ENCODE measurements around the gene CDH2. TPM values are rescaled to one million over a fixed set of nuclear protein-coding genes. Genes with fewer than 3 reads are reported as not detected.

The CDH2 gene
- total and polyA plus RNA-seq, 4 donors: 0.14 to 5.0 (median 0.87) TPM

DNA sequence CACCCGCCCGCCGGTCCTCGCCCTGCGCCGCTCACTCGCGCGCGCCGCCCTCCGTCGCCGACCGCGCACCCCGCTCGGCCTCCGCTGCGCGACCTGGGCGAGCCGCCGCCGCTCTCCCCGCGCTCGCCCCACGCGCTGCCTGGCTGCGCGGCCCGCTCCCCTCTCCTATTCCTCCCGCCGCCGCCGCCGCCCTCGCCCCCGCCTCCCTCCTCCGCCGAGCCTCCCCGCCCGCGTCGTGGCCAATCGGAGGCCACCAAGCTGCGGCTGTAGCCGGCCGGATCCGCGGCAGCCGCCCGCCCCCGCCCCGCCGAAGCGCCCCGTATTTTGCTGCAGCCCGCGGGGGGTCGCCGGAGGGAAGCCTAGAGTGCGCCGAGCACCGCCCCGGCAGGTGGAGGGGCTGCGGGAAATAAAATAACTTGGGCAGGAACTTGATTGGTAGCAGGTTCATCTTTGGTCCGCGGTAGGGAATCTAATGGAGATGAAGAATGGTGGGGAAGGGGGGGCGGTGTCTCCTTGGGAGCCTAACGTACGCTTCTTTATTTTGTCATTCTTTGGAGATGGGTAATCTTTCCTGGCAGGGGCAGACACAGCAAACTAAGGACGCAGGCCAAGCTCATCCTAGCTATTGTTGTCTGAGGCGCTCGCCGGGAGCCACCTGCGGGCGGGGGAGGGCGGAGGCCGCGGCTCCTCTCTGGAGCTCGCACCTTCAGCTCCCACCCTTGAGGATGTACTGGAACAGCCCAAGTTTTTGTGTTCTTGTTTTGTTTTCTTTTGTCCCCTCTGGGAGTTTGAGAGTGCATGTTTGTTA, 1.1 kb upstream of the CDH2 start:
- Histone ChIP-seq H3K36me3 (ENCODE audit: control insufficient read depth in 4 of 4, insufficient read depth in 4 of 4, low read length in 4 of 4) (no peaks in the 10 kb centered on the region), H3K9ac (ENCODE audit: insufficient read depth in 1 of 2, low read length in 2 of 2) (no peak overlapping the region), H3K9me3 (ENCODE audit: control insufficient read depth in 4 of 4, insufficient read depth in 3 of 4, low read length in 3 of 4) (peaks cover 0 to 7% (median 0%) of the 10 kb centered on the region in 4 donors), H3K4me1 (ENCODE audit: control insufficient read depth in 5 of 5, insufficient read depth in 5 of 5, low read length in 5 of 5) (peaks cover 0 to 23% (median 3%) of the 10 kb centered on the region in 5 donors), H3K27ac (ENCODE audit: low read depth in 1 of 2, low read length in 1 of 2) (peak overlapping the region in 1 of 2 donors; percentile 97), H3K4me3 (peak overlapping the region; percentile 32), H3K27me3 (ENCODE audit: control insufficient read depth in 3 of 3, insufficient read depth in 3 of 3, low read length in 2 of 3) (peaks cover 6 to 71% (median 48%) of the 10 kb centered on the region in 3 donors)
- WGBS, 2 donors: 1 to 2% methylated on average over 68 to 82 of the region's 83 CpGs
- peak; percentile 42 for ATAC-seq (ENCODE audit: insufficient read depth, low FRiP score)
- TF ChIP-seq, protein P1, sequence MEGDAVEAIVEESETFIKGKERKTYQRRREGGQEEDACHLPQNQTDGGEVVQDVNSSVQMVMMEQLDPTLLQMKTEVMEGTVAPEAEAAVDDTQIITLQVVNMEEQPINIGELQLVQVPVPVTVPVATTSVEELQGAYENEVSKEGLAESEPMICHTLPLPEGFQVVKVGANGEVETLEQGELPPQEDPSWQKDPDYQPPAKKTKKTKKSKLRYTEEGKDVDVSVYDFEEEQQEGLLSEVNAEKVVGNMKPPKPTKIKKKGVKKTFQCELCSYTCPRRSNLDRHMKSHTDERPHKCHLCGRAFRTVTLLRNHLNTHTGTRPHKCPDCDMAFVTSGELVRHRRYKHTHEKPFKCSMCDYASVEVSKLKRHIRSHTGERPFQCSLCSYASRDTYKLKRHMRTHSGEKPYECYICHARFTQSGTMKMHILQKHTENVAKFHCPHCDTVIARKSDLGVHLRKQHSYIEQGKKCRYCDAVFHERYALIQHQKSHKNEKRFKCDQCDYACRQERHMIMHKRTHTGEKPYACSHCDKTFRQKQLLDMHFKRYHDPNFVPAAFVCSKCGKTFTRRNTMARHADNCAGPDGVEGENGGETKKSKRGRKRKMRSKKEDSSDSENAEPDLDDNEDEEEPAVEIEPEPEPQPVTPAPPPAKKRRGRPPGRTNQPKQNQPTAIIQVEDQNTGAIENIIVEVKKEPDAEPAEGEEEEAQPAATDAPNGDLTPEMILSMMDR (IDR thresholded peaks at IDR 0.05; ENCODE audit: control extremely low read depth, extremely low read depth): no peak
- peak; percentile 48 to 68 (median 51) for DNase-seq

DNA sequence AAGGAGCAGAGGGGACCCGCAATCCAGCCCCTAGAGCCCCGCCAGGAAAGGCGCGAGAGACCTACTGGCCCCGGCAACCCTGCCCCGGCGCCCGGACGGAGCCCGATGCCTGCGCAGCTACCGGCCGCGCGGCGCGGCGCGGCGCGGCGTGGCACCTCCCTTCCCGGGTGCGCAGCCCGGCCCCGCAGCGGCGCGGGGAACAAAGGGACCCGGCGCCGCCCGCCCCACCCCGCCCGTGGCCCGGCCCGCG, 307 bp downstream of the CDH2 start:
- Histone ChIP-seq H3K36me3 (ENCODE audit: control insufficient read depth in 4 of 4, insufficient read depth in 4 of 4, low read length in 4 of 4) (no peaks in the 10 kb centered on the region), H3K9me3 (ENCODE audit: control insufficient read depth in 4 of 4, insufficient read depth in 3 of 4, low read length in 3 of 4) (peaks cover 0 to 7% (median 0%) of the 10 kb centered on the region in 4 donors), H3K27me3 (ENCODE audit: control insufficient read depth in 3 of 3, insufficient read depth in 3 of 3, low read length in 2 of 3) (peaks cover 8 to 75% (median 52%) of the 10 kb centered on the region in 3 donors), H3K4me1 (ENCODE audit: control insufficient read depth in 5 of 5, insufficient read depth in 5 of 5, low read length in 5 of 5) (peaks cover 0 to 23% (median 3%) of the 10 kb centered on the region in 5 donors), H3K27ac (ENCODE audit: low read depth in 1 of 2, low read length in 1 of 2) (peak overlapping the region in 1 of 2 donors; percentile 92), H3K4me3 (no peak overlapping the region), H3K9ac (ENCODE audit: insufficient read depth in 1 of 2, low read length in 2 of 2) (no peak overlapping the region)
- DNase-seq: no peak
- no peak for ATAC-seq (ENCODE audit: insufficient read depth, low FRiP score)
- TF ChIP-seq, protein P1 (IDR thresholded peaks at IDR 0.05; ENCODE audit: control extremely low read depth, extremely low read depth): no peak
- WGBS, 2 donors: 0 to 1% methylated on average over 10 to 38 of the region's 38 CpGs

DNA sequence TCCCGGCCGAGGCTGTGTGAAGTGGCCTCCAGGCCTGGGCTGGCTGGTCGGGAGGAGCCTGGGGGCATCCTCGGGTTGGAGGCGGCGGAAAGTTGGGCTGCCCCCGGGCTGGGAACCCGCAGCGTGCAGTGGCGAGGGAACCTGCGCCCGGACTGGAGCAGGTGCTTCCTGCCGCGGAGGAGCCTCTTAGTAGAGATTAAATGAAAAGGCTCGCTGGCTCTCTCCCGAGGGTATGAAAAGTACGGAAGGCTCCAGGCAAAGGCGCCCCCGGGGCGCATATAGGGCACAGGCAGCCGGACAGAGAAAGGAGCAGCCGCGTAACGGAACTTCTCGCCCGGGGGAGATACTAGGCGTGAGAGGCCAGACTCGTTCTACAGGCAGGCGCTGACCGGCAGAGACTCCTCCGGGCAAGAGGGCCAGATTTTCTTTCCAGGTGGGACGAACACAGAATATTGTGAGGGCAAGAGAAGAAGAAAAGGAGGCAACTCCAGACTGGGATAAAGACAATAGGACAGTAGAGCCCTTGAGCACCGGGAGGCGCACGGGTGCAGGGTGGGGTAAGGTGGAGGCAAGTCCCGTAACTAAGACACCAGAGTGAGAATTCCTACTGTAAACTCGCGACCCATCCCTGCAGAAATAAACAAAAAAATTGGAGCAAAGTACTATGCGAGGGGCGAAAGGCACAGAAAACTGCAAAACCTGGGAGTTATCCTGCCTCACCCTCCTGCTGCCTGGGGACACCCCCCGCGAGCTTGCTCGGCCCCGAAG, 816 bp downstream of the CDH2 start:
- DNase-seq (peak in 2 of 3 donors; percentile 17 to 23), ATAC-seq (ENCODE audit: insufficient read depth, low FRiP score) (no peak)
- no peak overlapping the region for H3K4me3 ChIP-seq
- peaks cover 10 to 70% (median 52%) of the 10 kb centered on the region in 3 donors for H3K27me3 ChIP-seq (ENCODE audit: control insufficient read depth in 3 of 3, insufficient read depth in 3 of 3, low read length in 2 of 3)
- TF ChIP-seq, protein P1 (IDR thresholded peaks at IDR 0.05; ENCODE audit: control extremely low read depth, extremely low read depth): no peak
- peaks cover 0 to 23% (median 3%) of the 10 kb centered on the region in 5 donors for H3K4me1 ChIP-seq (ENCODE audit: control insufficient read depth in 5 of 5, insufficient read depth in 5 of 5, low read length in 5 of 5)
- peak overlapping the region in 1 of 2 donors; percentile 92 for H3K27ac ChIP-seq (ENCODE audit: low read depth in 1 of 2, low read length in 1 of 2)
- H3K9me3 ChIP-seq (ENCODE audit: control insufficient read depth in 4 of 4, insufficient read depth in 3 of 4, low read length in 3 of 4): peaks cover 0 to 7% (median 0%) of the 10 kb centered on the region in 4 donors
- H3K36me3 ChIP-seq (ENCODE audit: control insufficient read depth in 4 of 4, insufficient read depth in 4 of 4, low read length in 4 of 4): no peaks in the 10 kb centered on the region
- WGBS, 2 donors: 1% methylated on average over 43 to 44 of the region's 44 CpGs
- peak overlapping the region in 1 of 2 donors; percentile 49 for H3K9ac ChIP-seq (ENCODE audit: insufficient read depth in 1 of 2, low read length in 2 of 2)
